Measurements from ENCODE around the gene GUCY2D.

GUCY2D gene

GRCh38 chr17:8068736-8069586 lies 66.5 kb downstream of the GUCY2D start:
- CTCF ChIA-PET = interaction anchor here (1.0 to 1.9 kb wide), 3 partner anchors 8 to 41 kb away, joined by 5 to 10 read pairs (median 8); no protein-coding TSS in a partner anchor
- TF ChIP-seq BHLHE40 (IDR thresholded peaks at IDR 0.05; ENCODE audit: borderline replicate concordance) (no peak), LEF1 (IDR thresholded peaks at IDR 0.05; ENCODE audit: borderline replicate concordance) (no peak), FOXA1 (IDR thresholded peaks at IDR 0.05) (no peak), FOXK2 (IDR thresholded peaks at IDR 0.05) (no peak), FOXM1 (IDR thresholded peaks at IDR 0.05; ENCODE audit: borderline replicate concordance) (no peak)
- POLR2A ChIA-PET = interaction anchor here (1.5 kb wide), 1 partner anchor 104 kb away, joined by 6 read pairs; no protein-coding TSS in a partner anchor
- no peak for DNase-seq (ENCODE audit: extremely low spot score)

- no peak for TF ChIP-seq FOXA1 (IDR thresholded peaks at IDR 0.05)
- TF ChIP-seq ARNT (IDR thresholded peaks at IDR 0.05) = no peak
- TF ChIP-seq PKNOX1 (IDR thresholded peaks at IDR 0.05) = no peak
- TF ChIP-seq ELF4 (IDR thresholded peaks at IDR 0.05) = no peak
- TF ChIP-seq CTBP1 (IDR thresholded peaks at IDR 0.05; ENCODE audit: borderline replicate concordance) = no peak
- POLR2A ChIA-PET = interaction anchor here (1.5 kb wide), 1 partner anchor 104 kb away, joined by 6 read pairs; no protein-coding TSS in a partner anchor
- no peak for DNase-seq (ENCODE audit: extremely low spot score)
- CTCF ChIA-PET = interaction anchor here (1.0 to 1.9 kb wide), 3 partner anchors 9 to 41 kb away, joined by 5 to 10 read pairs (median 8); no protein-coding TSS in a partner anchor
Observed at GRCh38 chr17:8069587-8069860, 67.1 kb downstream of the GUCY2D start.
